Activated effector memory CD4-positive, alpha-beta T cell treated with anti-CD3 and anti-CD28 coated beads, Interleukin-2, amount 50 U/mL, for 16 hours (primary cell): ENCODE results near the gene APLNR.

Source experiments
- DNase-seq: peaks from one replicate; pipeline ENCODE4 v3.0.0-alpha.2; 2020

Gene APLNR

DNA sequence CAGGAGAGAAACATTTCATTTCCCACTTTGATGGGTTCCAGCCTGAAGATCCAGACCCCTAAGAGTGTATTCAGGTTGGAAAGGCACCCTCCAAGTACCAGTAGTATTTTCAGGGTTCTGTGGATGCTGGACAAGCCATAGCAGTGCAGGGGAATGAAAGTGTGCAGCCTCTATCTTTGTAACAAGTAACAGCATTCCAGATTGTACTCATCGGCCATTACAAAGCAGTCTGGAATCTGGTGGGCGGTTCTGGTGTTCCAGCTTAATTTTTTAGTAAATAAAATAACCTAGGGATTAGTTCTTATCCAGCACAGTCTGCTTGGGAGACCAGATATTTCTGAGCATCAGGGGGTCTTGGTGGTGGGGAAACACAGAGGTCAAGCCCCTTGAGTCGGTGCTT is 22.6 kb downstream of the APLNR start:
- DNase-seq = no peak

DNA sequence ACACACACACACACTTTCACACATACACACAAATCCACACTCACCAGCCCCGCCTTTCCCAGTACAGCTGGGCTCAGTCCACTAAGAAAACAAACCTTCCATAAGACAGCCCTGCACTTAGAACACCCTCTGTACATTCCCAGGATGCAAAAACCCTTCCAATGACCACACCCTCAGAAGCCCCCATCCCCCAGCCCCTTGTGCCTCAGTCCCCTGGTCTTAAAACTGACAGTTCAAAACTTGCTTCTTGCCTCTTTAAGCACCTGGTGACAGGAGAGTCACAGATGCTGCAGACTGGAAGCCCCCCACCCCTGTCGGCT is 23.0 kb downstream of the APLNR start:
- no peak for DNase-seq

DNA sequence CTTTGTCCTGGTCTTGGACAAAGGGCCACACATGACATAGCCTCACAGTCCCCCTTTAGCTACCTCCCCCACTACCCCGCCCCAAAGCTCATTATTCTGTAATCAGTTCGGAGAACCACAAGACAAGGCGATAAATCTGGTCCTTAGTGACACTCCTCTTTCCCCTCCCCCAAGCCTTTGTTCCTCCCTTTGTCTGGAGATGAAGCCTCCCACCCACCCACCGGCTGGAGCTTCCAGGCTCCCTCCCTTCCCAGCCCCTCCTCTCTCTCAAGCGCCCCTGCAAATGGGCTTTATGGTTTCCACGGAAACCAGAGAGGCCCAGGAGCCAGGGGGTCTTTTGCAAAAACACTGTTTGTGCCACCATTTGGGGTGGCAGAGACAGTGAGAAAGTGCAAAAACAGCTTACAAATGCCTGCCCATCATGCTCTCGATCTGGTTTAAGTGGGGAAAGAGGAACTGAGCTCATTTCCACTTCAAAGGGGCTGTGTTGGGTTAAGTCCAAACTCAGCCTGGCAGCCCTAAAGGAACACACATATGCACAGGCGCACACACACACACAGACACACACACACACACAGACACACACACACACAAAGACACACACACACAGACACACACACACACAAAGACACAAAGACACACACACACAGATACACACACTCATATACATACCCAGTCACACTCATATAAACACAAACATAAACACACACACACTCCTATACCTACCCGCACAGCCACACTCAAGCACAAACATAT is 23.5 kb downstream of the APLNR start:
- no peak for DNase-seq

DNA sequence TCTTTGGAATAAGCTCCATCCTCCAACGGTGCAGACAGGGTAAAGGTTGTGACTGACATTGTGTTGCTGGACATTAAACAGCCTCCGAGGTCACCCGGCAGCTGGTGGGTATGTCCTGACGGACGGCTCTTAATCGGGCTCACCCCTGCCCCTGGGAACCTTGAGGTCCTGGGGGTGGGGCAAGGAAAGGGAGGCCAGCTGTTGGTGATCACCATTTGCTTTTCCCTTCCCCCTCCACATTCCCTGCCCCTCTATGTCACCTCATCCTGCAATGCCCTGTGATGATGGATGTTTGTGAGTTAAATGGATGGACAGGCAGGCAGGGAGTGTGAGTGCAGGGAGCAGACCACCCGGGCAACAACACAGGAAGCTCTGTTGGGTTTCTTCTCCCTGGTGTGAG is 26.3 kb downstream of the APLNR start:
- DNase-seq = no peak

DNA sequence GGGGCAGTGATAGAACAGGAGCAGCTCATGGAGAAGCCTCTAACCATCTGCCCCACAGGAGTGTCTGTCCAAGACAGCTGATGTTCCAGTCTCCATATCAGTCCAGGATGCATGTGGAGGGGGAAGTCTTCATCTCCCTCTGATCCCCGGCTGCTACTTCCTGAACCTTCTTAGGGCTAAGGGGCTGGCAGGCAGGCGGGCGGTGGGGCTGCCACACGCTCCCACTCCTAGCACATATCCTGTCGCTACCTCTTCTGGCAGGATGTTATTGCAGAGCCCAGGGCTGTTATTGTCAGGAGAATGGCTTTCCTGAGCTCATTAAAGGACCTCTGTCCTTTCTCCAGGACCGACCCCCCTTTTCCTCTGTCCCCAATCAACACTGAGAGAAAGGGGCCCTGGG is 29.9 kb downstream of the APLNR start:
- DNase-seq = no peak

DNA sequence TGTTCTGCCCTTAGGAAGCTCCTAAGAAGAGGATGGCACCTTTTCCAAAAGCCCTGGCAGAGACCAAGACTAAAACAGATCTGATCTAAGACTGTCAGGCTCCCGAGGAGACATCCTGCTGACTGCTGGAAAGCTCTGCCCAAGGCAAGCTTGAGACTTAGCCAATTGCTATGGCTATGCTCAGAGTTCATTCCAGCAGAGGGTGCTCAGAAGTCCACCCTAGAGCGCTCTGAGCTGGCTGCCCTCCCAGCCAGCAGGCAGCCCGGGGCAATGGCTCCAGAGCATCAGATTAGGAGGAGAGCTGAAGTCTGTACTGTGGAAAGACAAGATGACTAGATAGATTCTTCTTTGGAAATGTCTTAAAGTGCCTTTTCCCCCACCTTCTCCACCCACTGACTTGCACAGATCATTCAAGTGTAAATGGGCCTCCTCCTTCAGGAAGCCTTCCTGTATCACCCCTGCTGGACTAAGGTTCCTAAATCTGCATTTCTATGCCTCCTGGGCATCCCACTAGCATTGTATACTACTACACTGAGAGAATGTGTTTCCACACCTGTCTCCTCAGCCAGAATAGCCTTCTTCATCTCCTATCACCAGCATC is 31.9 kb downstream of the APLNR start:
- no peak for DNase-seq

DNA sequence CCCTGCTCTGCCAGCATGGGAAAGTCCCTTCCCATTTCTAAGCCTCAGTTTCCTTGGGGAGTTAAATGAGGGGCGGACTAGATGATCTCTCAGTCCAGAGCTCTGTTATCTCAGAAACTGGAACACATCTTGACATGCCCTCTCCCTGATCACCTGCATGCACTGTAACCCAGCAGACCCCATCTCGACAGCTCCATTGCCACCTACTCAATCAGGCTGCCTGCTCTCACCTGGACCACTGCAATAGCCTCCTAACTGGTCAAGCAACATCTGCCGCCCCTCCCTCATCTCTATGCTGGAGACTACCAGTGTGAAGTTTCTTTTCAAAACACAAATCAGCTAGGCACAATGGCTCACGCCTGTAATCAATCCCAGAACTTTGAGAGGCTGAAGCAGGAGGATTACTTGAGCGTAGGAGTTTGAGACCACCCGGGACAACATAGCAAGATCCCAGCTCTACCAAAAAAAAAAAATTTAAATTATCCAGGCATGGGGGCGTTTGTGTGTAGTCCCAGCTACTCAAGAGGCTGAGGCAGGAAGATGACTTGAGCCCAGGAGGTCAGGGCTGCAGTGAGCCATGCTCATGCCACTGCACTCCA is 33.1 kb downstream of the APLNR start:
- DNase-seq = no peak

DNA sequence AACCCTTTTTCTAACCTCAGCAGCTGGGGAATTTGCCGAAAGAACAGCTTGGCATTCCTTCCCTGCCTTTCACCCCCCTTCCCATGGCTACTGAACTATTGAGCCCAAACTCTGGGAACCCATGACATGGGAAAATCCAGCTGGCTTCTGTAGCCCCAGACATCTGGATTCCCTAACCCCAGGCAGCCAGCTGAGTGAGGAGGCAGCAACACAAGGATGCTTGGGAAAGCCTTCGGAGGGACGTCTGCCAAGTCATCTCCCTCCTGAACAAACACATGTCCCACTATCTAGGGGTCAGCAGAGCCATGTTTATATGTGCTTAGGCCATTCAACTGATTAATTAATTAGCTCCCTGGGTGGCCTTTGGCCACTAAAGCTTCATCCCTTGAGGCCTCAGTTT is 33.7 kb downstream of the APLNR start:
- DNase-seq = no peak

DNA sequence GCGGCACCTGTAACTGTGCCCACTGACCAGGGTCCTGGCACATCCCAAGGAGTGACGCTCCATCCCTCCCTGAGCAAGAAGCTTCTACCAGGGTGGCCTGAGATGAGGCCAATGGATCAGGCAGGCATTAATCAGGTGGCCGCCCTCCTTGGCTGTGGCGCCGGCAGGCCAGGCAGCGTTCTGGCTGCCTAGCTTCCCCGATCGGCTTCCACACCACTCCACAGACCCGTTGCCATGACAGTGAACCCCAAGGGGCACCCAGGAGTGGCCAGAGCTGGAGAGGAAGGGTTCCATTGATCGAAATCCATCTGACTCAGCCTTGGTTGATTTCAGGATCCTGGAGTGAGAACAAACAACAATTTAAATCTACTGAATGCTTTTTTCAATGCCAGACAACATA is 34.8 kb downstream of the APLNR start:
- DNase-seq = no peak

DNA sequence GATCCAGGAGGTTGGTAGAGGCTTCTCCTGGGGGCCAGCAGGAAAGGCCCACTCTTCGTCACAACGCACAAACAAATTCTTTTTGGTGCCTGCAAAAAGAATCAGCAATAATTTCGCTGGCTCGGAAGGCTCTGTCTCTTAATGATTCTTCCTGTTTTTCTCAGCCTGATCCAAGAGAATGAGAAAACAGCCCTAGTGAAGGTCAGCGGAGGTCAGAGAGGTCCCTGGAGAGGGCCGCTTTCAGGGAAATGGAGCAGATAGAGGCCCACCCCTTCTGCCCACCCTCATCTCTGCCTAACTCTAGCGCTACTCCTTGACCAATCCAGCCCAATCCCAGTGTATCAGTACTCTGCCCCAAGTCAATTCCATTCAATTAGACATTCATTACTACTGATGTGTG is 36.1 kb downstream of the APLNR start:
- DNase-seq = no peak

DNA sequence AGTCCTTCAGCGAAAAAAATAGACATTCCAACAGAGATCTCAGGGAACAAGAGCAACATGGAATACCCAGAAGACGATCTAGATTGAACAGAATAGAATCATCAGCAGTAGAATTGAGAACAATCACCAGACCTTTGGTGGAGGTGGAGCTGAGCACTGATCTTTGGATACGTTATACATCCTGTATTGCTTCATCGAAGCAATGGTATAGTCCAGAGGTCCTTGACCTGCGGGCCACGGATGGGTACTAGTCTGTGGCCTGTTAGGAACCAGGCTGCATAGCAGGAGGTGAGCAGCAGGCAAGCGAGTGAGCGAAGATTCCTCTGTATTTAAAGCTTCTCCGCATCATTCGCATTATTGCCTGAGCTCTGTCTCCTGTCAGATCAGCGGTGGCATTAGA is 37.7 kb downstream of the APLNR start:
- no peak for DNase-seq

DNA sequence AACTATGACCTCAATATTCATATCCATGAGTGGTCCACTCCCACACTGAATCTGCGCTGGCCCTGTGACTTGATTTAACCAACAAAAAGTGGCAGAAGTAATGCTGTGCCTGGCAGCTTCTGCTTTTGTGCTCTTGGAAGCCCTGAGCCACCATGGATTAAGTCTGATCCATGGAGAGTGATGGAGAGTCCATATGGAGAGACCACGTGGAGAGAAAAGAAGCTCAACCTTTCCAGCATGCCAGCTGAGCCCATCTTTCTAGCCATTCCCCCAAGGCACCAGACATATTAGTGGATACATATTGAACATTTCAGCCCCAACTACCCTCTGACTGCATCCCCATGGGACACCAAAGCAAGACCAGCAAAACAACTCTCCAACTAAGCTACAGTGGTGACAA is 39.3 kb downstream of the APLNR start:
- DNase-seq = no peak

DNA sequence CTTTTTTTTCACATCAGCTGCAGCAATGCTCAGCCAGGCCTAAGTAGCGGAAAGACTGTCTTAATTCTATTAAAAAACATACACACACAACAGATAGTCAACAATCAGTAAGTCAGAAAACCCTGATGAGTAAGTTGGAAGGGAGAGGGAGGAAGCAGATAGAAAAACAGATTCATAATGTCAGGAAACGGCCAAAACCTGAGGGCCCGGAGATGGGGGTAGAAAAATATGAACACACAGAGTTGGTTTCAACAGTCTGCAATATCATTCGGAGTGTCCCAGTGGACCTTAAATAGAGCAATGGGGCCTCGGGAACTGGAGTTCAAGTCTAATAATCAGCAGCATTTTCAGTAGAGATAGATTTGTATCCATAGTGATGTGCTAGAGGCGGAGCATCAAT is 40.5 kb downstream of the APLNR start:
- no peak for DNase-seq

DNA sequence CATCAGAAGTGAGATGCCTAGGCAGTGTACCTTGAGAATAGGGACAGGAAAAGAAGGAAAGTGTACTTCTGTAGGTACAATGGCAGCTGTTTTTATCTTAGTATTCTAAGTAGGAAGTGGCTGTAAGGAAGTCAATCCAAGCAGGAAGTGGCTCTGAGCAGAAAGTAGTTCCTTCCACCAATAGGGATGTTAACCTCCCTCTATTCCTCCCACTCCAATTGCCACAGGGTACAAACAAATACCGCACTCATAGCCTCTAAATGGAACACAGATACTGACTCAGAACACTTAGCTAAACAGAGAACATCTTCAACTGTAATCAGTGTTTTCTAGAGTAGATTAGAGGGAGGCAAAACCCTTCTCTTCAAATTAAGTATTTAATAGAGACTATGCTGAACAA is 44.7 kb downstream of the APLNR start:
- no peak for DNase-seq

DNA sequence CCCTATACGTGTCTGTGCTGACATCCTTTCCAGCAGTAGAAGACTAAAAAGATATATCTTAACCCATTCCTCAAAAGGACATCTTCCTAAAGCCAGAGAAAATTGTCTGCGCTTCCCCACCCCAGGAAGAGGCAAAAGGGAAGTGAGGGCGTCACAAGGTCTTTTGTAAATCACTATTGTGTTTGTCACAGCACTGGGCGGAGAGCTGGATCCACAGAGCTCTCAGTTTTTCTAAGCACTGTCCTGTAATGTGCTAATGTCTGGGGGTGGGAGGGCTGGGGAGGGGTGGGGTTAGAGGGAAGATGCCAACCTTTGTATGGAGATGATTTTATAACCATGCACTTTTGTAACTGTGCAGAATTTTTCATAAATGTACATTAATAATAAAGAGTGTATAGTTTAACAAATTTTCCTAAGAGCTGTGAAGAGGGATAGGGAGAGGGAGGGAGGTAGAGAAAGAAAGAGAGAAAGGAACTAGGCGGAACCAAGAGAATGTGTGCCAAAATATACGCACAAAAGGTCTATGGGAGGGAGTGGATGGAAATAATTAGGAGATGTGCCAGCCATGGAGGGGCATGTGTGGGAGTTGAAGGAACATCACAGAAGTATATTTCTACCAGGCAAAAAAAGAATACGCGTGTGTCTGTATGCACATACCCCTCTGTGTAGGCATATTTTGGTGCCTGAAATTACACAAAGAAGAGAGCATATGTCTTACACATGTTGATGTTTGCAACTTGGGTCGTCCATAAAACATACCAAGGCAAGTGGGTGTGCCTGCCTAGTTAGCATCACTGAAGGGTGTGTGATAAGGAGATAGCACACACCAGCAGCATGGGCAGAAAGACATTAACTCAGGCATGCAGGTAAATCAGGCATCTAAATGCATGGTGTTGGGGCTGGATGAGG is 45.5 kb downstream of the APLNR start:
- no peak for DNase-seq

DNA sequence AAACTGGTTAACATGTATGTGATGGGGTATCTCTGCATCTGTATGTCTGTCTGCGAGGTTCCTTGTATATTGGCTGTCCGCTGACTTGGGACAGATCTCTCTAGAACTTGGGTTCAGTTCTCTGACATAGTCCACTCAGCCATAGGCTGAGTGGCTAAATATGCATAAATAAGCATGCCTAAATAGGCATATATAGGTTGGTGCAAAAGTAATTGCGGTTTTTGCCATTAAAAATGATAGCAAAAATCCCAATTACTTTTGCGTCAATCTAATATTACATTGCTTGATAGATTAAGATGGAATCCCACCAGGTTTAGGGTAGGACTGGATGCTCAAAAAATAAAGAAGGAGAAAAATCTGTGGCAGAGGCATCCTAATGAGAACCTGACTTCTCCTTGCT is 46.5 kb downstream of the APLNR start:
- no peak for DNase-seq
